ENCODE results near the gene DLGAP4.

The DLGAP4 gene

GRCh38 chr20:36369739-36370138 lies 63.6 kb downstream of the DLGAP4 start:
- TF ChIP-seq ZFX (IDR thresholded peaks at IDR 0.05; ENCODE audit: borderline replicate concordance): no peak
- no peak for TF ChIP-seq CTCF (IDR thresholded peaks at IDR 0.05)
- H3K27ac ChIP-seq: no peak overlapping the region

GRCh38 chr20:36370991-36371790 lies 65.1 kb downstream of the DLGAP4 start:
- no peak overlapping the region for H3K27ac ChIP-seq
- no peak for TF ChIP-seq ZFX (IDR thresholded peaks at IDR 0.05; ENCODE audit: borderline replicate concordance)
- no peak for TF ChIP-seq CTCF (IDR thresholded peaks at IDR 0.05)

GRCh38 chr20:36372666-36373065 lies 66.5 kb downstream of the DLGAP4 start:
- TF ChIP-seq CTCF (IDR thresholded peaks at IDR 0.05) (no peak), ZFX (IDR thresholded peaks at IDR 0.05; ENCODE audit: borderline replicate concordance) (no peak)
- no peak overlapping the region for H3K27ac ChIP-seq

GRCh38 chr20:36373089-36373488 lies 67.0 kb downstream of the DLGAP4 start:
- no peak overlapping the region for H3K27ac ChIP-seq
- TF ChIP-seq CTCF (IDR thresholded peaks at IDR 0.05): no peak
- TF ChIP-seq ZFX (IDR thresholded peaks at IDR 0.05; ENCODE audit: borderline replicate concordance): no peak

GRCh38 chr20:36374995-36375394 lies 68.9 kb downstream of the DLGAP4 start:
- TF ChIP-seq CTCF (IDR thresholded peaks at IDR 0.05): no peak
- TF ChIP-seq ZFX (IDR thresholded peaks at IDR 0.05; ENCODE audit: borderline replicate concordance): no peak
- H3K27ac ChIP-seq: no peak overlapping the region

- H3K27ac ChIP-seq: no peak overlapping the region
- TF ChIP-seq ZFX (IDR thresholded peaks at IDR 0.05; ENCODE audit: borderline replicate concordance) (no peak), CTCF (IDR thresholded peaks at IDR 0.05) (no peak)
Observed at GRCh38 chr20:36377348-36378326, 71.5 kb downstream of the DLGAP4 start.
